Testis (tissue), 2 donors: ENCODE data around the gene PLA1A.

Source experiments
- POLR2A ChIP-seq: fragments of 450-650 bp; IDR thresholded peaks from one replicate; pipeline ENCODE4 v1.6.1; 2017; ENCODE audit warnings: antibody characterized with exemption, mild to moderate bottlenecking, moderate library complexity
- TF ChIP-seq, protein P1 (sequence below), 3 experiments: fragments of 450-650 bp in 2 of 3; fragments of 200-600 bp in 1 of 3; sonication (generic) in 1 of 3; IDR thresholded peaks; one replicate each; pipeline ENCODE4 v1.5.1; 2016 to 2019; ENCODE audit warnings: antibody characterized with exemption in 3 of 3, mild to moderate bottlenecking in 2 of 3, moderate library complexity in 1 of 3

DNA sequence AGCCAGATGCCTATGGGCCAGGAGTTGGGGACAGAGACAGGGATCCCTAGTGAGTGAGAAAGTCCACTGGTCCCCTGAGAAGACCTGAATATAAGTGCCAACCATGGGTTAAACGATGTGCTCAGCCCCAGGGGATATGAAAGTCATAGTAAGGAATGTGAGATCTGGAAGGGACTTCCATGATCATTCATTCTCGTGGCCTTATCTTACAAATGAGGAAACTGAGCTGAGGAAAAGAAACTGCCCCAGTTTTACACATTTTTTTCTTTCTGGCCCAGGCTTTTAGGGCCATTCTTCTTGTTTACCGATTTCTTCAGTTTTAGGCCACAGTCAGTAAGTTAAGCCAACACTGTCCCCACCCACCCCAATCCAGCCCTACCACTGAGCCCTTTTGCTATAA is 49.3 kb upstream of the PLA1A start:
- TF ChIP-seq, protein P1, sequence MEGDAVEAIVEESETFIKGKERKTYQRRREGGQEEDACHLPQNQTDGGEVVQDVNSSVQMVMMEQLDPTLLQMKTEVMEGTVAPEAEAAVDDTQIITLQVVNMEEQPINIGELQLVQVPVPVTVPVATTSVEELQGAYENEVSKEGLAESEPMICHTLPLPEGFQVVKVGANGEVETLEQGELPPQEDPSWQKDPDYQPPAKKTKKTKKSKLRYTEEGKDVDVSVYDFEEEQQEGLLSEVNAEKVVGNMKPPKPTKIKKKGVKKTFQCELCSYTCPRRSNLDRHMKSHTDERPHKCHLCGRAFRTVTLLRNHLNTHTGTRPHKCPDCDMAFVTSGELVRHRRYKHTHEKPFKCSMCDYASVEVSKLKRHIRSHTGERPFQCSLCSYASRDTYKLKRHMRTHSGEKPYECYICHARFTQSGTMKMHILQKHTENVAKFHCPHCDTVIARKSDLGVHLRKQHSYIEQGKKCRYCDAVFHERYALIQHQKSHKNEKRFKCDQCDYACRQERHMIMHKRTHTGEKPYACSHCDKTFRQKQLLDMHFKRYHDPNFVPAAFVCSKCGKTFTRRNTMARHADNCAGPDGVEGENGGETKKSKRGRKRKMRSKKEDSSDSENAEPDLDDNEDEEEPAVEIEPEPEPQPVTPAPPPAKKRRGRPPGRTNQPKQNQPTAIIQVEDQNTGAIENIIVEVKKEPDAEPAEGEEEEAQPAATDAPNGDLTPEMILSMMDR (IDR thresholded peaks at IDR 0.05), result no peak
- no peak for TF ChIP-seq POLR2A
